Measurements from ENCODE around the gene CNTNAP4. TPM values are rescaled to one million over a fixed set of nuclear protein-coding genes. Genes with fewer than 3 reads are reported as not detected.

The CNTNAP4 gene
- total RNA-seq, 1 experiment from 2014 or later = not detected

GRCh38 chr16:76309639-76310335 lies 32.6 kb downstream of the CNTNAP4 start:
- H3K79me2 ChIP-seq (ENCODE audit: low read length) = no peaks in the 10 kb centered on the region
- no peaks in the 10 kb centered on the region for H3K27me3 ChIP-seq (ENCODE audit: low read length)
- no peaks in the 10 kb centered on the region for H4K20me1 ChIP-seq (ENCODE audit: low read length)
- no peak overlapping the region for H3K9ac ChIP-seq (ENCODE audit: low read length)
- H3F3A ChIP-seq (ENCODE audit: low read length, unreplicated experiment) = no peaks in the 10 kb centered on the region
- H3K9me3 ChIP-seq (ENCODE audit: low read length) = no peaks in the 10 kb centered on the region
- no peaks in the 10 kb centered on the region for H3K36me3 ChIP-seq (ENCODE audit: low read depth, low read length)
- H3K9me2 ChIP-seq (replicated peaks; ENCODE audit: low read length) = no peaks in the 10 kb centered on the region
- H3K4me2 ChIP-seq (ENCODE audit: low read length) = no peak overlapping the region
- ChIA-PET CTCF (no interaction called here), POLR2A (ENCODE audit: unreplicated experiment) (no interaction called here)
- H3K27ac ChIP-seq (ENCODE audit: low read length) = no peak overlapping the region
- no peak for ATAC-seq
- intact Hi-C loops (cut with micrococcal nuclease) = no loop called here
- H3K4me1 ChIP-seq (ENCODE audit: insufficient read depth, low read length) = no peaks in the 10 kb centered on the region
- no peak overlapping the region for H2AFZ ChIP-seq (ENCODE audit: low read length)
- H3K4me3 ChIP-seq (ENCODE audit: low read length) = no peak overlapping the region
- DNase-seq = no peak
- no TSS peak for BruUV-seq (replicated peaks)
- TF ChIP-seq CTCF (conservative IDR thresholded peaks at IDR 0.05; ENCODE audit: low read depth, low read length) = no peak
- no peak for TF ChIP-seq EZH2 (IDR thresholded peaks at IDR 0.05; ENCODE audit: low read length, unreplicated experiment)
- TF ChIP-seq EZH2phosphoT487 (IDR thresholded peaks at IDR 0.05; ENCODE audit: borderline replicate concordance, low read length) = no peak

GRCh38 chr16:76311260-76311659 lies 34.1 kb downstream of the CNTNAP4 start:
- TF ChIP-seq EZH2phosphoT487 (IDR thresholded peaks at IDR 0.05; ENCODE audit: borderline replicate concordance, low read length) (no peak), CTCF (conservative IDR thresholded peaks at IDR 0.05; ENCODE audit: low read depth, low read length) (no peak), EZH2 (IDR thresholded peaks at IDR 0.05; ENCODE audit: low read length, unreplicated experiment) (no peak)
- Histone ChIP-seq H3K79me2 (ENCODE audit: low read length) (no peaks in the 10 kb centered on the region), H3K36me3 (ENCODE audit: low read depth, low read length) (no peaks in the 10 kb centered on the region), H3K9ac (ENCODE audit: low read length) (no peak overlapping the region), H3K27ac (ENCODE audit: low read length) (no peak overlapping the region), H3K4me2 (ENCODE audit: low read length) (no peak overlapping the region), H3K9me3 (ENCODE audit: low read length) (no peaks in the 10 kb centered on the region), H3K9me2 (replicated peaks; ENCODE audit: low read length) (no peaks in the 10 kb centered on the region), H3K4me1 (ENCODE audit: insufficient read depth, low read length) (no peaks in the 10 kb centered on the region), H2AFZ (ENCODE audit: low read length) (no peak overlapping the region), H3K4me3 (ENCODE audit: low read length) (no peak overlapping the region), H3K27me3 (ENCODE audit: low read length) (no peaks in the 10 kb centered on the region), H3F3A (ENCODE audit: low read length, unreplicated experiment) (no peaks in the 10 kb centered on the region), H4K20me1 (ENCODE audit: low read length) (no peaks in the 10 kb centered on the region)
- ChIA-PET POLR2A (ENCODE audit: unreplicated experiment) (no interaction called here), CTCF (no interaction called here)
- DNase-seq (no peak), ATAC-seq (no peak)
- intact Hi-C loops (cut with micrococcal nuclease) = no loop called here
- BruUV-seq (replicated peaks) = no TSS peak

GRCh38 chr16:76318565-76318964 lies 41.4 kb downstream of the CNTNAP4 start:
- Histone ChIP-seq H3K9ac (ENCODE audit: low read length) (no peak overlapping the region), H3K27ac (ENCODE audit: low read length) (no peak overlapping the region), H3F3A (ENCODE audit: low read length, unreplicated experiment) (no peaks in the 10 kb centered on the region), H3K4me2 (ENCODE audit: low read length) (no peak overlapping the region), H4K20me1 (ENCODE audit: low read length) (no peaks in the 10 kb centered on the region), H3K4me1 (ENCODE audit: insufficient read depth, low read length) (no peaks in the 10 kb centered on the region), H3K79me2 (ENCODE audit: low read length) (no peaks in the 10 kb centered on the region), H3K9me3 (ENCODE audit: low read length) (no peaks in the 10 kb centered on the region), H3K9me2 (replicated peaks; ENCODE audit: low read length) (no peaks in the 10 kb centered on the region), H3K27me3 (ENCODE audit: low read length) (no peaks in the 10 kb centered on the region), H3K4me3 (ENCODE audit: low read length) (no peak overlapping the region), H3K36me3 (ENCODE audit: low read depth, low read length) (no peaks in the 10 kb centered on the region), H2AFZ (ENCODE audit: low read length) (no peak overlapping the region)
- TF ChIP-seq EZH2 (IDR thresholded peaks at IDR 0.05; ENCODE audit: low read length, unreplicated experiment) (no peak), CTCF (conservative IDR thresholded peaks at IDR 0.05; ENCODE audit: low read depth, low read length) (no peak), EZH2phosphoT487 (IDR thresholded peaks at IDR 0.05; ENCODE audit: borderline replicate concordance, low read length) (no peak)
- ATAC-seq (no peak), DNase-seq (no peak)
- BruUV-seq (replicated peaks) = no TSS peak
- CTCF ChIA-PET = no interaction called here
- POLR2A ChIA-PET (ENCODE audit: unreplicated experiment) = no interaction called here
- intact Hi-C loops (cut with micrococcal nuclease) = no loop called here

All from PC-3 (cell line).